MM.1S (cell line): ENCODE data around the gene SCG3.

Source experiments
- DNase-seq: peaks from one replicate; pipeline ENCODE4 v3.0.0-alpha.2; 2015
- H2AFZ ChIP-seq: fragments of 300-600 bp; sonication (generic); 2 replicates; pipeline ENCODE4 v1.6.0; 2016; ENCODE audit warnings: antibody characterized with exemption, low read length
- H3F3A ChIP-seq: fragments of 300-600 bp; sonication (generic); 2 replicates; pipeline ENCODE4 v1.6.1; 2016; ENCODE audit warnings: mild to moderate bottlenecking, antibody characterized with exemption, low read length, moderate library complexity, mixed read lengths; ENCODE audit not compliant: insufficient read depth
- H3K27ac ChIP-seq: fragments of 300-600 bp; sonication (generic); 2 replicates; pipeline ENCODE4 v1.5.1; 2016; ENCODE audit warnings: mild to moderate bottlenecking, low read length
- H3K27me3 ChIP-seq: fragments of 300-600 bp; sonication (generic); replicated peaks from 2 replicates; pipeline ENCODE4 v1.6.0; 2016; ENCODE audit warnings: low read length; ENCODE audit not compliant: insufficient read depth
- H3K36me3 ChIP-seq: fragments of 300-600 bp; sonication (generic); replicated peaks from 2 replicates; pipeline ENCODE4 v1.6.1; 2016; ENCODE audit warnings: mild to moderate bottlenecking, low read length, mixed read lengths; ENCODE audit not compliant: insufficient read depth
- H3K4me1 ChIP-seq: fragments of 300-600 bp; sonication (generic); 2 replicates; pipeline ENCODE4 v1.6.1; 2016; ENCODE audit warnings: low read length, mixed read lengths
- H3K4me2 ChIP-seq: fragments of 300-600 bp; sonication (generic); 2 replicates; pipeline ENCODE4 v1.6.0; 2016; ENCODE audit warnings: low read depth, low read length
- H3K4me3 ChIP-seq: fragments of 300-600 bp; sonication (generic); 2 replicates; pipeline ENCODE4 v1.5.1; 2016; ENCODE audit warnings: low read length, mixed read lengths
- H3K79me2 ChIP-seq: fragments of 300-600 bp; sonication (generic); 2 replicates; pipeline ENCODE4 v1.6.1; 2016; ENCODE audit warnings: mixed run types, low read length, mixed read lengths
- H3K9ac ChIP-seq: fragments of 300-600 bp; sonication (generic); 2 replicates; pipeline ENCODE4 v1.6.1; 2016; ENCODE audit warnings: low read length, mixed read lengths
- H3K9me2 ChIP-seq: fragments of 300-600 bp; sonication (generic); replicated peaks from 2 replicates; pipeline ENCODE4 v1.6.1; 2016; ENCODE audit warnings: mild to moderate bottlenecking, low read length, mixed read lengths; ENCODE audit not compliant: insufficient read depth
- H3K9me3 ChIP-seq: fragments of 300-600 bp; sonication (generic); replicated peaks from 2 replicates; pipeline ENCODE4 v1.6.1; 2016; ENCODE audit warnings: mild to moderate bottlenecking, low read length, mixed read lengths; ENCODE audit not compliant: insufficient read depth
- H4K20me1 ChIP-seq: fragments of 300-600 bp; sonication (generic); 2 replicates; pipeline ENCODE4 v1.6.1; 2016; ENCODE audit warnings: mild to moderate bottlenecking, low read length, moderate library complexity, mixed read lengths; ENCODE audit not compliant: insufficient read depth
- CTCF ChIP-seq: fragments of 300-600 bp; sonication (generic); IDR thresholded peaks from 2 replicates; pipeline ENCODE4 v1.5.1; 2016; ENCODE audit warnings: antibody characterized with exemption, low read length, mixed read lengths
- EZH2 ChIP-seq: fragments of 300-600 bp; sonication (generic); optimal IDR thresholded peaks from 2 replicates; pipeline ENCODE3; 2017; ENCODE audit warnings: low read depth, mild to moderate bottlenecking, antibody characterized with exemption, low read length, mixed read lengths
- EZH2phosphoT487 ChIP-seq: fragments of 300-600 bp; sonication (generic); IDR thresholded peaks from 2 replicates; pipeline ENCODE4 v1.6.1; 2018; ENCODE audit warnings: antibody characterized with exemption, low read length

The SCG3 gene

DNA sequence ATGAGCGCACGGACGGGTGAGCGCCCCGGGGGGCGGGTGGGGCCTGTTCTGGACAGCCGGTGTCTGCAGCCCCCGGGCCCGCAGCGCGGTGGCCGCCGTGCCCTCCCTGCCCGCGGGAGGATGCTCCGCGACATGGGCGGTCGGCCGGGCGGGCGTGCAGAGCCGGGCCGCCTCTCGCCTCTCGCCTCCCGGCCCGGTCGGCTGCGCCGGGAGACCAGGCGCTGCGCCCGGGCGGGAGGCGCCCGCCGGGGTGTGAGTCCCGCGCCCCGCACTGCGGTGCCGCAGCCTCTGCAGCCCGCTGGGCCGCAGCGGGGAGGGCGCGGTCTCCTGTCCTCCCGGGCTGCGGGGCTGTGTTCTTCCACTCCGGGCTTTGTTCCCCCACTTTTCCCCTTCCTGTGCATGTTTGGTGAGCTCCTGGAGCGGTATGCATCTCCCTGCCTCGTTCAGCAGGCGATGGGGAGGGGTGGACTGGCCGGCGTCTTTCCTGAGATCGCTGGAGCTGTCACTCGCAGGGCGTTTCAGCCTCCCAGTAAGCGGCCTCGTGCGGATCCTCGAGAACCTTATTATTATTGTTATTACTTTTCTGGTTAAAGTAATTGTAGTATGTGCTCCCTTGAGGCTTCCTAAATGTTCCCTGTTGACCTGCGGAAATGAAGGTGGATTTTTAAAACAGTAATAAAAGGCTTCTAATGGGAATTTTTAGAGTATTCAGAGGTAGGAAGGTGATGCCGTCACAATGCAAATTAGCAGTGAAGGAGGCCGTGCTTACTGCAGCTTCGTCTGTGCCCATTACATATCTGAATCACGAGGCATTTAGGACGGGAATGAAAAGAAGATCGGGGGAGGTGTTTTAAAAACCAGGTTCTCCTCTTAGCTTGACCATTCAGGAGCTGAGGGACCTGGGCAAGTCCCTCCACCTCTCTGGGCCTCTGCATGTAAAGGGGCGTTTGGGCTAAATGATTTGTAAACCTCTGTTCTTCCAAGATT is 70.7 kb downstream of the SCG3 start:
- Histone ChIP-seq H3K27ac (no peak overlapping the region), H3K4me1 (no peaks in the 10 kb centered on the region), H4K20me1 (no peaks in the 10 kb centered on the region), H2AFZ (peak overlapping the region; percentile 78), H3K9ac (no peak overlapping the region; the same call in 1 of the 2 replicates), H3K4me3 (peak overlapping the region; percentile 71), H3K4me2 (peak overlapping the region; percentile 66), H3K9me2 (no peaks in the 10 kb centered on the region), H3K79me2 (no peaks in the 10 kb centered on the region), H3F3A (no peaks in the 10 kb centered on the region), H3K36me3 (no peaks in the 10 kb centered on the region), H3K27me3 (peaks cover 27% of the 10 kb centered on the region), H3K9me3 (no peaks in the 10 kb centered on the region)
- no peak for TF ChIP-seq CTCF
- TF ChIP-seq EZH2phosphoT487: no peak
- DNase-seq: peak; percentile 29

- DNase-seq: no peak
- peaks cover 27% of the 10 kb centered on the region for H3K27me3 ChIP-seq
These were observed 71.6 kb downstream of the SCG3 start for GRCh38 chr15:51752888-51753287.

GRCh38 chr15:51754267-51754666 is 73.0 kb downstream of the SCG3 start:
- DNase-seq: no peak
- Histone ChIP-seq H3K4me3 (no peak overlapping the region), H3K4me2 (no peak overlapping the region), H3F3A (no peaks in the 10 kb centered on the region), H3K27ac (no peak overlapping the region), H3K27me3 (peaks cover 27% of the 10 kb centered on the region), H3K9me2 (no peaks in the 10 kb centered on the region), H4K20me1 (no peaks in the 10 kb centered on the region), H3K9ac (no peak overlapping the region), H2AFZ (no peak overlapping the region), H3K36me3 (no peaks in the 10 kb centered on the region), H3K9me3 (no peaks in the 10 kb centered on the region), H3K4me1 (no peaks in the 10 kb centered on the region), H3K79me2 (no peaks in the 10 kb centered on the region)
- TF ChIP-seq EZH2phosphoT487: no peak
- no peak for TF ChIP-seq EZH2
- no peak for TF ChIP-seq CTCF

More at GRCh38 chr15:51752888-51753287, 71.6 kb downstream of the SCG3 start:
- Histone ChIP-seq H3K4me2 (no peak overlapping the region), H3F3A (no peaks in the 10 kb centered on the region), H3K27ac (no peak overlapping the region), H3K36me3 (no peaks in the 10 kb centered on the region), H3K9me2 (no peaks in the 10 kb centered on the region), H4K20me1 (no peaks in the 10 kb centered on the region), H3K9ac (no peak overlapping the region), H3K4me1 (no peaks in the 10 kb centered on the region), H3K79me2 (no peaks in the 10 kb centered on the region), H3K9me3 (no peaks in the 10 kb centered on the region), H2AFZ (no peak overlapping the region), H3K4me3 (no peak overlapping the region)
- no peak for TF ChIP-seq EZH2

- no peak for TF ChIP-seq EZH2
- TF ChIP-seq EZH2phosphoT487: no peak
- TF ChIP-seq CTCF: no peak
- Histone ChIP-seq H3F3A (no peaks in the 10 kb centered on the region), H3K9me3 (no peaks in the 10 kb centered on the region), H3K36me3 (no peaks in the 10 kb centered on the region), H4K20me1 (no peaks in the 10 kb centered on the region), H3K9ac (no peak overlapping the region), H3K4me3 (no peak overlapping the region), H2AFZ (no peak overlapping the region), H3K27ac (no peak overlapping the region), H3K79me2 (no peaks in the 10 kb centered on the region), H3K27me3 (peaks cover 14% of the 10 kb centered on the region), H3K4me1 (no peaks in the 10 kb centered on the region), H3K4me2 (no peak overlapping the region), H3K9me2 (no peaks in the 10 kb centered on the region)
- no peak for DNase-seq
These were observed 74.5 kb downstream of the SCG3 start for GRCh38 chr15:51755790-51756189.
